Glomerular endothelial cell (primary cell): ENCODE data around the gene FERMT3. TPM values are rescaled to one million over a fixed set of nuclear protein-coding genes. Genes with fewer than 3 reads are reported as not detected.
A peak's percentile ranks its signal among the peaks of the same experiment; 100 is the strongest.

ENCODE experiments used
- DNase-seq: peaks from one replicate; pipeline ENCODE4 v3.0.0-alpha.2; 2011; ENCODE audit warnings: low read depth, low spot score; ENCODE audit errors: extremely low read depth
- total RNA-seq: library from RNA; depleted of rRNA; stranded (reverse); fragments of >200 nt; gene quantifications from 2 replicates; pipeline ENCODE4 v1.2.3, GENCODE V29; 2015

Gene FERMT3
- total RNA-seq, 1 donor from 2014 or later: 38.9 TPM

- peak; percentile 100 for DNase-seq
Measured at GRCh38 chr11:64185693-64186491, 20.6 kb upstream of the FERMT3 start, which contains the start of gene STIP1. TSS of gene STIP1 (plus strand) at chr11:64186171. CDS start at chr11:64186262, 91 bp downstream.

GRCh38 chr11:64186492-64187165 is 19.9 kb upstream of the FERMT3 start:
- no peak for DNase-seq

- no peak for DNase-seq
Measured at GRCh38 chr11:64192434-64192833, 14.1 kb upstream of the FERMT3 start.

- no peak for DNase-seq
Measured at GRCh38 chr11:64196626-64197025, 9.9 kb upstream of the FERMT3 start.

GRCh38 chr11:64198511-64198910 is 8.0 kb upstream of the FERMT3 start:
- DNase-seq: no peak

GRCh38 chr11:64201543-64201942 is 5.0 kb upstream of the FERMT3 start:
- DNase-seq: no peak

- DNase-seq: no peak
Measured at GRCh38 chr11:64202992-64203391, 3.5 kb upstream of the FERMT3 start.

- no peak for DNase-seq
Measured at GRCh38 chr11:64203421-64204079, 3.0 kb upstream of the FERMT3 start.

- DNase-seq: no peak
Measured at GRCh38 chr11:64204080-64204440, 2.5 kb upstream of the FERMT3 start.

GRCh38 chr11:64204464-64204989 is 2.0 kb upstream of the FERMT3 start:
- peak; percentile 70 for DNase-seq

GRCh38 chr11:64207256-64208085 is 950 bp downstream of the FERMT3 start:
- no peak for DNase-seq

- DNase-seq: no peak
Measured at GRCh38 chr11:64208086-64208795, 1.7 kb downstream of the FERMT3 start.

- DNase-seq: no peak
Measured at GRCh38 chr11:64208796-64209562, 2.5 kb downstream of the FERMT3 start.

- DNase-seq: no peak
Measured at GRCh38 chr11:64209563-64209843, 3.0 kb downstream of the FERMT3 start.

GRCh38 chr11:64210301-64211020 is 3.9 kb downstream of the FERMT3 start:
- no peak for DNase-seq

GRCh38 chr11:64211181-64211872 is 4.8 kb downstream of the FERMT3 start:
- no peak for DNase-seq

GRCh38 chr11:64216879-64217278 is 10.4 kb downstream of the FERMT3 start:
- DNase-seq: no peak
